Colonic mucosa (tissue), 4 donors: Measurements from ENCODE around the gene GREB1. TPM values are rescaled to one million over a fixed set of nuclear protein-coding genes. Genes with fewer than 3 reads are reported as not detected.

Experiments
- DNase-seq: peaks from one replicate; pipeline ENCODE4 v3.0.0-alpha.2; 2020
- H3K27ac ChIP-seq: fragments of 200-600 bp; one replicate; pipeline ENCODE4 v1.8.0; 2021
- H3K27me3 ChIP-seq: fragments of 200-600 bp; one replicate; pipeline ENCODE4 v1.8.0; 2021
- H3K36me3 ChIP-seq: fragments of 200-600 bp; one replicate; pipeline ENCODE4 v1.8.0; 2021
- H3K4me1 ChIP-seq: fragments of 200-600 bp; one replicate; pipeline ENCODE4 v1.8.0; 2021; ENCODE audit warnings: mild to moderate bottlenecking
- H3K4me3 ChIP-seq: fragments of 200-600 bp; one replicate; pipeline ENCODE4 v1.8.0; 2021
- H3K9ac ChIP-seq, 2 donors: one replicate each; pipeline ENCODE4 v1.7.0; 2013; ENCODE audit warnings: control low read depth in 2 of 2, low read depth in 2 of 2, low read length in 2 of 2
- H3K9me3 ChIP-seq: fragments of 200-600 bp; one replicate; pipeline ENCODE4 v1.8.0; 2021
- CTCF ChIP-seq: fragments of 200-600 bp; IDR thresholded peaks from one replicate; pipeline ENCODE4 v1.8.0; 2022; ENCODE audit warnings: antibody characterized with exemption, mild to moderate bottlenecking
- intact Hi-C: fragments of 100-400 bp; cut with DNase I; formaldehyde crosslinking; loops from one replicate; pipeline ENCODE4 v1.14.1; 2022
- total RNA-seq, 2 donors: library from RNA; stranded (reverse); fragmentation: NEBNext Ultra II Directional in 1 of 2; extraction: Animal tissue kit (Norgen Biotek cat#: 25700) in 1 of 2; gene quantifications; one replicate each; pipeline ENCODE4 v1.2.1, GENCODE V29; 2021
- donor health status: healthy.
- donor health status: DM: no; HTN: no; CAD: no.
- donor health status: DM: no; HTN: no; CAD: no.

GREB1 gene
- total RNA-seq, 2 donors from 2014 or later, result 0.77 to 1.1 TPM

- Histone ChIP-seq H3K9me3 (no peaks in the 10 kb centered on the region), H3K4me1 (peaks cover 6% of the 10 kb centered on the region), H3K27me3 (no peaks in the 10 kb centered on the region), H3K27ac (no peak overlapping the region), H3K4me3 (no peak overlapping the region), H3K9ac (no peak overlapping the region), H3K36me3 (no peaks in the 10 kb centered on the region)
- intact Hi-C loops, result no loop called here
- TF ChIP-seq CTCF, result no peak
- DNase-seq, result no peak
Measured at GRCh38 chr2:11684894-11685460, 151.1 kb downstream of the GREB1 start.

GRCh38 chr2:11685906-11686470 lies 152.1 kb downstream of the GREB1 start:
- Histone ChIP-seq H3K9ac (no peak overlapping the region), H3K27me3 (no peaks in the 10 kb centered on the region), H3K36me3 (no peaks in the 10 kb centered on the region), H3K4me1 (peaks cover 6% of the 10 kb centered on the region), H3K4me3 (no peak overlapping the region), H3K27ac (no peak overlapping the region), H3K9me3 (no peaks in the 10 kb centered on the region)
- intact Hi-C loops, result no loop called here
- TF ChIP-seq CTCF, result no peak
- no peak for DNase-seq

- Histone ChIP-seq H3K9me3 (no peaks in the 10 kb centered on the region), H3K27me3 (no peaks in the 10 kb centered on the region), H3K9ac (no peak overlapping the region), H3K4me3 (no peak overlapping the region), H3K4me1 (peaks cover 6% of the 10 kb centered on the region), H3K36me3 (no peaks in the 10 kb centered on the region), H3K27ac (no peak overlapping the region)
- no peak for DNase-seq
- intact Hi-C loops, result no loop called here
- TF ChIP-seq CTCF, result no peak
Measured at GRCh38 chr2:11687736-11688135, 153.9 kb downstream of the GREB1 start.

- peak; percentile 91 for TF ChIP-seq CTCF
- H3K36me3 ChIP-seq, result no peaks in the 10 kb centered on the region
- peaks cover 6% of the 10 kb centered on the region for H3K4me1 ChIP-seq
- no peaks in the 10 kb centered on the region for H3K27me3 ChIP-seq
- H3K4me3 ChIP-seq, result no peak overlapping the region
- DNase-seq, result peak; percentile 83
- H3K27ac ChIP-seq, result no peak overlapping the region
- H3K9ac ChIP-seq, result no peak overlapping the region
- intact Hi-C loops, result no loop called here
- no peaks in the 10 kb centered on the region for H3K9me3 ChIP-seq
Measured at GRCh38 chr2:11688222-11689069, 154.6 kb downstream of the GREB1 start.

GRCh38 chr2:11691076-11691660 lies 157.3 kb downstream of the GREB1 start:
- intact Hi-C loops, result loop anchor here (5.0 kb wide), 1 partner anchor 51 kb away; no protein-coding TSS in a partner anchor

More at GRCh38 chr2:11691076-11691660, 157.3 kb downstream of the GREB1 start:
- Histone ChIP-seq H3K9me3 (no peaks in the 10 kb centered on the region), H3K4me3 (no peak overlapping the region), H3K9ac (no peak overlapping the region), H3K4me1 (peaks cover 6% of the 10 kb centered on the region), H3K36me3 (no peaks in the 10 kb centered on the region), H3K27ac (no peak overlapping the region), H3K27me3 (no peaks in the 10 kb centered on the region)
- no peak for DNase-seq
- TF ChIP-seq CTCF, result no peak
